RWPE2 (cell line): Measurements from ENCODE around the gene RBM18.
A peak's percentile ranks its signal among the peaks of the same experiment; 100 is the strongest.

Experiments used
- ATAC-seq: fragments of 200-7000 bp; cut with Tn5 transposase; 3 replicates; pipeline ENCODE4 v1.9.1; 2021; ENCODE audit warnings: low read depth
- DNase-seq: peaks from one replicate; pipeline ENCODE4 v3.0.0-alpha.2; 2020; ENCODE audit warnings: low spot score
- H3K27ac ChIP-seq: fragments of 450-650 bp; 2 replicates; pipeline ENCODE4 v1.5.1; 2017; ENCODE audit warnings: mild to moderate bottlenecking; ENCODE audit not compliant: poor library complexity, severe bottlenecking
- H3K27me3 ChIP-seq: fragments of 250-450 bp; sonication (Bioruptor Pico); 2 replicates; pipeline ENCODE4 v1.5.1; 2021; ENCODE audit warnings: mild to moderate bottlenecking, moderate library complexity; ENCODE audit not compliant: insufficient read depth, poor library complexity, severe bottlenecking
- H3K36me3 ChIP-seq: fragments of 250-450 bp; sonication (Bioruptor Pico); 2 replicates; pipeline ENCODE4 v1.5.1; 2020; ENCODE audit warnings: low read depth, mild to moderate bottlenecking, moderate library complexity
- H3K4me1 ChIP-seq: fragments of 250-450 bp; sonication (Bioruptor Pico); 2 replicates; pipeline ENCODE4 v1.5.1; 2021; ENCODE audit warnings: mild to moderate bottlenecking, moderate library complexity; ENCODE audit not compliant: insufficient read depth, poor library complexity, severe bottlenecking
- H3K4me3 ChIP-seq: fragments of 250-450 bp; sonication (Bioruptor Pico); 2 replicates; pipeline ENCODE4 v1.5.1; 2021; ENCODE audit warnings: mild to moderate bottlenecking, moderate library complexity; ENCODE audit not compliant: severe bottlenecking
- H3K9me3 ChIP-seq: fragments of 250-450 bp; sonication (Bioruptor Pico); 2 replicates; pipeline ENCODE4 v1.5.1; 2021; ENCODE audit warnings: mild to moderate bottlenecking, moderate library complexity; ENCODE audit not compliant: severe bottlenecking
- TF ChIP-seq, protein P1 (sequence below): fragments of 450-650 bp; IDR thresholded peaks from one replicate; pipeline ENCODE4 v1.5.1; 2017; ENCODE audit warnings: mild to moderate bottlenecking, moderate library complexity; ENCODE audit not compliant: poor library complexity, severe bottlenecking

The RBM18 gene

DNA sequence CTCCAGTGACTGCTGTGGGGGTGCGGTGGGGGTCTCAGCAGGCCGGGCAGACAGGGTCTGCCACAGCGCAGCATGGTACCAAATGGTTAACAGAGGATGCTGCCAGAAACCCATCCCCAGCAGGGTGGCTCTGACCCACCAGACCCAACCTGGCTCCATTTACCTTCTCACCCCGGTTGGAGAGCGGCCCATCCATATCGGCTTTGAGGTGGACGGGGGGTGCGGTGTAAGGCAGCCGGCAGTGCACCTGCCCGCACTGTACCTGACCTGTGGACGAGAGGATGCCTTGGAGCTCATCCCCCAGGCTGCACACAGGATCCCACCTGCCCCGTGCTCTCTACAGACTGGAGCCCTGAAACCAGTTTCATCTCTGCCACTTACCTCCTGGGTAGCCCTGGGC lies 55.2 kb downstream of the RBM18 start:
- Histone ChIP-seq H3K4me1 (no peaks in the 10 kb centered on the region), H3K4me3 (no peak overlapping the region), H3K9me3 (no peaks in the 10 kb centered on the region), H3K27me3 (no peaks in the 10 kb centered on the region), H3K36me3 (no peaks in the 10 kb centered on the region), H3K27ac (no peak overlapping the region)
- DNase-seq: no peak
- no peak for ATAC-seq
- TF ChIP-seq, protein P1, sequence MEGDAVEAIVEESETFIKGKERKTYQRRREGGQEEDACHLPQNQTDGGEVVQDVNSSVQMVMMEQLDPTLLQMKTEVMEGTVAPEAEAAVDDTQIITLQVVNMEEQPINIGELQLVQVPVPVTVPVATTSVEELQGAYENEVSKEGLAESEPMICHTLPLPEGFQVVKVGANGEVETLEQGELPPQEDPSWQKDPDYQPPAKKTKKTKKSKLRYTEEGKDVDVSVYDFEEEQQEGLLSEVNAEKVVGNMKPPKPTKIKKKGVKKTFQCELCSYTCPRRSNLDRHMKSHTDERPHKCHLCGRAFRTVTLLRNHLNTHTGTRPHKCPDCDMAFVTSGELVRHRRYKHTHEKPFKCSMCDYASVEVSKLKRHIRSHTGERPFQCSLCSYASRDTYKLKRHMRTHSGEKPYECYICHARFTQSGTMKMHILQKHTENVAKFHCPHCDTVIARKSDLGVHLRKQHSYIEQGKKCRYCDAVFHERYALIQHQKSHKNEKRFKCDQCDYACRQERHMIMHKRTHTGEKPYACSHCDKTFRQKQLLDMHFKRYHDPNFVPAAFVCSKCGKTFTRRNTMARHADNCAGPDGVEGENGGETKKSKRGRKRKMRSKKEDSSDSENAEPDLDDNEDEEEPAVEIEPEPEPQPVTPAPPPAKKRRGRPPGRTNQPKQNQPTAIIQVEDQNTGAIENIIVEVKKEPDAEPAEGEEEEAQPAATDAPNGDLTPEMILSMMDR: no peak

DNA sequence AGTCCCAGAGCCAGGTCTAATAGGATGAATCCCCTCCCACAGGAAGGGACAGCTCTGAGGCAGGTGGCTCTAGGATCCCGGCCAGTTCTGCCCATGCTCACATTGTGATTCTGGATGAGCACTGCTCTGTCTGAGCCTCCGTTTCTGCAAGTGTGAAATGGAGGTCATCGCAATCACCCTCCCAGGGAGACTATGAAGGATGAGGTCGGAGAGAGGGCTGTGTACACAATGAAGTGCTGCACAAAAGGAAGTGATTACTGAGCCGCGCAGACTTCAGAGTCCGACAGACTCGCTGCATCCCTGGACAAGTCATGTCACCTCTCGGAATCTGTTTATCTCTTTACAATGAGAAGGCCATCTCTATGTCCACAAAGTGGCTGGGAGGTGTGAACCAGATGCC lies 57.5 kb downstream of the RBM18 start:
- H3K4me3 ChIP-seq: no peak overlapping the region
- H3K9me3 ChIP-seq: no peaks in the 10 kb centered on the region
- TF ChIP-seq, protein P1: no peak
- no peaks in the 10 kb centered on the region for H3K36me3 ChIP-seq
- no peaks in the 10 kb centered on the region for H3K27me3 ChIP-seq
- no peak for ATAC-seq
- H3K4me1 ChIP-seq: no peaks in the 10 kb centered on the region
- no peak overlapping the region for H3K27ac ChIP-seq
- no peak for DNase-seq

DNA sequence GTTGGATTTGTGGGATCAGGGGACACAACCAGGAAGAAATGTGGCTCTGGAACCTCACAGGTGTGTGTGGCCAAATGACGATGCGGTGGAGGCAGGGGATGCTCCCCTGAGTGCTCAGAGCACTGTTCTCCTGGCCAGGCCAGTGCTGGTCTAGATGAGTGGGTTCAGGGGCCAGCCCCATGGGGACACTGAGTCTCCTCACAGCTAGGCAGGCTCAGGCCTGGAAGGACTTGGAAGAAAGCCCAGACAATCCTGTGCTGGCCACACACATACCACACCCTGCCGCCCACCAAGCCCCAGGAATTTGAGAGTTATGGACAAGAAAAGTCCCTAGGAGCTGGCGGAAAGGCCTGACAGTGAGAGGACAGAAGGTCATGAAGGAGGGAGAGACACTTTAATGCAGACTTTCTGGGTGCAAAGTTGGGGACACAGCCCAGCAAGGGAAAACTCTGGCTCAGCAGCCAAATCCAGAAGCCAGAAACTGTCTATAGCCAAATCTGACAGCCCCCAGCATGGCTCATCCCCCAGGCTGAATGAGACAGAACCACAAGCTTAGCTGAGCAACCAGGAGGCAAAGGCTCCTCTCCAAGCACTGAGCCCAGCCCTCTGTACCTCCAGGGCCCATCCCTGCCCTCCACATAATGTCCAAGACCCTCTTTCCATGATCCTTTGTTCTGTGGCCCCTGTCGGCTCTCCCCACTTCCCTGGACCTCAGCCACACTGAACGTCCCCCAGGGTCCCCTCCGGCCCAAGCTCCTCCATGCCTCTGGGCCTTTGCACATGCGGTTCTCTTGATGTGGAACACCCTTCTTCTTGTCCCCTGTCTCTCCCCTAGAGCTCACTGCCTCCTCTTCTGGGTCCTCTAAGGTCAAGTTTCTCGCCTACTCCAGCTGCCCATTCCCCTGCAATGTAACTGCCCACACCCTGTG lies 58.3 kb downstream of the RBM18 start:
- peak; percentile 60 for ATAC-seq
- H3K36me3 ChIP-seq: no peaks in the 10 kb centered on the region
- H3K4me3 ChIP-seq: no peak overlapping the region
- no peak overlapping the region for H3K27ac ChIP-seq
- DNase-seq: no peak
- H3K4me1 ChIP-seq: no peaks in the 10 kb centered on the region
- no peaks in the 10 kb centered on the region for H3K27me3 ChIP-seq
- TF ChIP-seq, protein P1: no peak
- no peaks in the 10 kb centered on the region for H3K9me3 ChIP-seq

DNA sequence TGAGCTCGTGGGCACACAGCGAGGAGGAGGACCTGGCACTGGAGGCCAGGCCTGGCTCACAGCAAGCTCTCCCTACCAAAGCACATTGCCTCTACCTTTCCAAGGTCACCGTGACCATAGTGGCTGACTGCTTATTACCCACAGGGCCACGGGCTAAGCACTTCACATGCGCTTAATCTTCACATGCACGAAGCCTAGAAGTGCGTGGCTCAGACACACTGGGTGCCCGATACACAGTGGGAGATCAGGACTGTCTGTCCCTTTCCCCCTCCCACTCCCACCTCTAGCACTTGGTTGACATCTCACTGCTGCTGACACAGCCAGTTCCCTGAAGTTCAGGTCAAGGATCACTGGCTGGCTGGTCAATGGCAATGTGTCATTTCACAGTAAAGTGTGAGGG lies 59.5 kb downstream of the RBM18 start:
- ATAC-seq (no peak), DNase-seq (no peak)
- TF ChIP-seq, protein P1: no peak
- H3K27me3 ChIP-seq: no peaks in the 10 kb centered on the region
- H3K4me1 ChIP-seq: no peaks in the 10 kb centered on the region
- H3K36me3 ChIP-seq: no peaks in the 10 kb centered on the region
- H3K9me3 ChIP-seq: no peaks in the 10 kb centered on the region
- no peak overlapping the region for H3K27ac ChIP-seq
- no peak overlapping the region for H3K4me3 ChIP-seq

DNA sequence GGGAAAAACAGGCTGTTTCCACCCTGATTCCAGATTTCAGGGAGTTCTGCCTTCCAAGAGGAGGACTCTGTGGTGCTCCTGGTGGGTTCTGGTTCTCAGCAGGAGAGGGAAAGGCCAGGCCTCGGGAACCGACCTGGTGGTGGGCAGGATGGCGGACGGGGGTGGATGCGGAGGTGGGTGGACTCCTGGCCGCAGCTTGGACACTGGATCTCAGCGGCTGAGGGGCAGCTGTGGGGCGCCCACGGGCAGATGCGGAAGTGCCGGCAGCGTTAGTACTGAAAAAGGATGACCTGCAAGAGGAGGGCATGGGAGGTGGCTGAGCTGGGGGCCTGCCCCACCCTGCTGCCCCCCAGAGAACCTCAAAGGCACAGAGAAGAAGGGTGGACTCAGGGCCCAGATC lies 60.1 kb downstream of the RBM18 start:
- Histone ChIP-seq H3K4me3 (no peak overlapping the region), H3K36me3 (no peaks in the 10 kb centered on the region), H3K27ac (no peak overlapping the region), H3K27me3 (no peaks in the 10 kb centered on the region), H3K9me3 (no peaks in the 10 kb centered on the region), H3K4me1 (no peaks in the 10 kb centered on the region)
- TF ChIP-seq, protein P1: no peak
- no peak for ATAC-seq
- DNase-seq: no peak
